Activated CD4-positive, alpha-beta T cell treated with anti-CD3 and anti-CD28 coated beads, Interleukin-2, amount 50 U/mL, for 48 hours (primary cell): Measurements from ENCODE around the gene STX7.

Experiments
- DNase-seq, 2 experiments: peaks; one replicate each; pipeline ENCODE4 v3.0.0-alpha.2; 2020

The STX7 gene

DNA sequence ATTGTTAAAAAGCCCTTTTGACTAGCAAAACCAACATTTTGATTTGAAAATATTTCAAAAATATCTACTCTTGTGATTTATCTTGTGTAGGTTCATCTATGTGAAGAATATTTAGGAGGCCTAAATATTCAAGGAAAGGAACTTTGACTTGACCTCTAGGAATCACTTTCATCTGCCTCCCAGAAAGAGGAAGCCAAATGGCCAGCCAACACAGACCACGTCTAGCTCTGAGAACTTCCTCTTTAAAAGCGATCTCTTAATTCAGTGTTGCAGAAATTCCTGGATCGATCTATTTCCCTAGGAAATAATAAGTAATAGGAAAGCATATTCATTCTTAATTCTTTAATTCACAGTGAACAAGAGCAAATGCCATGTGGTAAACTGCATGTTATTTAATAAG is 102.1 kb downstream of the STX7 start:
- no peak for DNase-seq

DNA sequence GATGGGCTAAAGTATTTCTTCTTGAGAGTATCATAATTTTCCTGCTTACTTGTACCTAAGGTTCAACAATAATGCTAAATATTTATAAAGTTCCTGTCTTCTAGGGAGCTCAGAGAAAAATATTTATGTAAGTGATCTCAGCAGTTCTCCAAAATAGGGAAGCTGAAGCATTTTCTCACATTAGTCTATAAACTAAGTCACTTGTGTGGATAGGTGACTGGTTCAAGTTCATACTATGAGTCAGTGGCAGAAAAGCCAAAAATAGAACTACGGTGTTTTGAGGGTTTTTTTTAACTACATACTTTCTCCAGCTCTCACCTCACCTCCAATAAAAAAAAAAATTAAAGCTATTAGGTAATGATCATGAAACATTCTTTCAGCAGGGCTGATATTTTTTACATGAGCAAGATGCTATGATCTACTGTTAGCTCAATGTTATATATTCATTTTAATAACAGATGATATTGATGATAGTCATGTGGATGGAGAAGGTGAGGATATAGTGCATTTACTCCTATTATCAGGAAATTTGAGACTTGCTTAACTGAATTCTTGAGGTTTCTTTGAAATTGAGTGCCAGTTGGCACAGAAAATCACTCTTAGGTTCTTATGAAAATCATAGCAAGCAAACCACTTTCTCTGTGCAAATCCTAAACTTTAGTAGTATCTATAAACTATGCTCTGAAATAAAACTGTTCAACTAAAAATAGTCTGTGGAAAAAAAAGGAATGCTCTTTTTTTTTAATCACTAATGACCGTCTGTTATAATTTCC is 107.6 kb downstream of the STX7 start:
- DNase-seq = no peak

DNA sequence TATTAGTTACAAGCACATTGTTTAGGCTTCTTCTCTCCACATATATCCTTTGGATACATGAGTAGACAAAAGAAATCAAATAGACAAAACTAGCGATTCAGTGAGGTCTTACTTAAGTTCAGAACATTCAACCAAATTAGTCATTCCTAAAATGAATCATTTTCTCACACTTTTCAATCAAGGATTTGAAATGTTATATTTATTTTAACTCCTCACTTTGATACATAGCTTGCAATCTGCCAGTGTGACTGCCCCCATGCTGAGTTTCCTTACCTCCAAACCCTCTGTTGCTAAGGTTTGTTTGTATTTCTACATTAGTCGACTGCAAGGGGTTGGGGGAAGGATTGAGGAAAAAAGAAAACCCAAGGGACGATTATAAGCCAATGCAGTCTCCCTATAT is 108.2 kb downstream of the STX7 start:
- DNase-seq = no peak

DNA sequence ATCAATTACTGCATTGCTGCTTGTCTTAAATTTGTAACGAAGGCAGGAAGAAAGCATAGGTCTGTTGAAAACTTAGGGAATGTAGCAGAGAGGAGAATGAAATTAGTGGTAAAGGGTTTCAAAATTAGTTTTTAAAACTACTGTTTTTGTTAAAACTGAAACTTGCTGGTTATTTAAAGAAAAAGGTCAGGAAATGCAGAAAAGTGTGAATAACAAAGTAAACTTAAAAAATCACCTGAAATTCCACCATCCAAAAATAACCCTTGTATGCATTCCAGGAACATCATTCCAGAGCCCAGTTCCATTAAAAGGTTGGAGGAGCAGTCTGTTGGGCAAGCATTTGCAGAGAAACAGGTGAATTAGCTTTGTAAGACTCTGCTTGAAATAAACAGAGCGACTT is 108.6 kb downstream of the STX7 start:
- DNase-seq = no peak

DNA sequence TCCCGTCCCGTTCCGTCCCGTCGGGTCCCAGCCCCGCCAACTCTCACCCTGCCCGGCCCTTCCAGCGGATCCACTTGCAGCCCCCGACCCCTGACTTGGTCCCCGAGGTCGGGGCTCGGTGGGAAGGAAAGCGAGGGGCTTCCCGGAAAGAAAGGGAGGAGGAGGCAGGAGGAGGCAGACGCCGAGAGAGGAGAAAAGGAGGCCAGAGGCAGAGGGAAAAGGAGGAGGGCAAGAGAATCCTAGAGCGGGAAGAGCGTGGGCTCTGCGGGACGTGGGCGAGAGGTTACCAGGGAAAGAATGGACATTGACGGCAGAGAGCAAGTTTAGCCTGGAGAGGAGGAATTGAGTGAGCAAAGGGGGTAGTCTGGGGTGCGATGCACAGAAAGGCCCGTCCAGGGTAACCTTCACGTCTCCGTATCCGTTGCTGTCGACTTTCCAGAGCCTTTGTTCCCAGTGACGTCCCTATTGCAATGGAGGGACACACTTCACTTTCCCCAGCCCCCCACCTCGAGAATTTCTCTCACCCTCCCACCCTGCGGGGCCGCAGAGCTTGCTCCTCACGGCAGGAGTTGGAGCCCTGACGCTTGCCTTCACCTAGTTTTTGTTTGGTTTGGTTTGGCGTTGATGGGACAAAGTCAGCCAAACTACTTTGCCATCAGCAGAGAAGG is 111.2 kb downstream of the STX7 start:
- DNase-seq = no peak

DNA sequence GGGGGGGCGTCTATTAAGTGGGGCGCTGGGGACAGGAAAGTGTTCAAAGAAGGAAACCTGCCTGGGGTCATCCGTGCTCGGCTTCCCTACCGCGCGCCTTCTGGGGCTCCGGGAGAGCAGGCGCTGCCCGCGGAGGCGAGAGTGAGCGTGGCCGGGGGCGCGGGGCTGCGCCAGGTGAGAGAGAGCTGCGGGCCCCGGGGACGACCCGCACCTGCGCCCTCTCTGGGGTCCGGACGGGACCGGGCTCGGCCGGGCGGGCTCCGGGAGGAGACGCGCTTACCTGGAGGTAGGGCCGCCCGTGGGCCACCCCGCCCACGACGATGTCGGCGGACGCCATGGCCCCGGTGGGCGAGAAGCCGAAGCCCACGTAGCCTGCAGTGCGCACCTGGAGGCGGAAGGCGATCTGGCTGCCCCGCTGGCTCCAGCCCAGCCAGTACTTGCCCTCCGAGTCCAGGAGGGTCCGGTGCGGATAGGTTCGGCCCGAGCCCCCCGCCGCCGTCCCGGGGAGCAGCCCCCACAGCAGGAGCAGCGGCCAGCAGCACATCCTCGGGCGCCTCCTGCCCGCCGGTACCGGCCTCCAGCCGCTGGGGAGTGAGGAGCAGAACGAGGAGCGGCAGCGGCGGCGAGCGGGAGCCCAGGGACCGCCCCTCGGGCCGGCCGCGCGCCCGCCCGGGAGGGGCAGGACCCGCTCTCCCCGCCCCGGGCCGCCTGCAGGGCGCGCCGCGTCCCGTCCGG is 111.9 kb downstream of the STX7 start, which contains the start of gene MOXD1:
TSS of gene MOXD1 (minus strand) at position 593 of the 735 bp plus-strand sequence. CDS start at position 544, 49 bp downstream.
- DNase-seq = no peak

DNA sequence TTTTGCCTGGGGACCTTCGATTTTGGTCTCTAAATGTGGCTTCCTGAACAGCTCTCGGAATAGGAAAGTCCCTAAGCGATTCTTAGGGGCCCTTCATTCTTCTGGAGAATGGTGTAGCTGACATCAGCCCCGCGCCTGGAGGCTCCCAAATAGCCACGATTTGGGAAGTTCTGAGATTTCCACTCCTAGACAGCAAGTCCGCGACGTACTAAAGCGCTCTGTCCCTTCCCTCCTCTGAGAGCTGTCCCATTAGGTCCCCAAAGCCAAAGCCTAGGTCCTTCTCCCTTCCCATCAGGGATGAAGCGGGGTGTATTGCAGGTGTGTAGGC is 112.4 kb downstream of the STX7 start:
- no peak for DNase-seq

DNA sequence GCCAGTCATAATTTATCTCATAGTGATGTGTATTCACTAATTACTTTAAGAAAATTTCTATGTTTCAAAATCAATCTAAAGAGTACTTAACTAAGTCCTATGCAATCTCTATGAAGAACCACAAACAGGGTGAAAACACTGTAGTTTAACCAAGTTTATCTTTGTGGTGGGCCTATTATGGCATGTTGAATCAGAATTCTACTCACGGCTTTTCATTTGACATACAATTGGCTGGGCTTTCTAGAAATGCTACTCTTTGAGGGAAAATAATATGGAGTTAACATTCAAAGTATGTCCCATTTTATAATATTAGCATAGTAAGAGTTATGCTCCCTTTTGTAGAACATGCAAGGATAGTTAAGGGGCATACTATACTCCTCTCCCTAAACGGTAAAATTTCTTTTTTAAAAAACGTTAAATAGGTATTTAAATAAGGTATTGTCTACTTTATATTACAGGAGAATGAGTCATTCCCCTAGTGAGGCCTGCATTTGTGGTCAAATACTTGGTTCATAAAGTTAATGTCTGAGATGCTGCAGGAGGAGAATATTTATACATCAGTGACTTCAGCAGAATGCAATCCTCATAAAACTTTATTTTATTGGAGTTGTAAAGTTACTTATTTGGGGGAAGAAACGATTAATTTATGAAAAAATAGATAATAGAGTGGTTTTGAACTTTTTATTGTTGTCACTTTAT is 113.4 kb downstream of the STX7 start:
- DNase-seq = no peak
